Type B pancreatic cell (in vitro differentiated cells): Measurements from ENCODE around the gene RRAD. TPM values are rescaled to one million over a fixed set of nuclear protein-coding genes. Genes with fewer than 3 reads are reported as not detected.

Source experiments
- DNase-seq: peaks from one replicate; pipeline ENCODE4 v3.0.0; 2021; ENCODE audit warnings: mixed read lengths; ENCODE audit not compliant: unreplicated experiment; ENCODE audit errors: extremely low spot score
- H3K27ac Mint-ChIP-seq: 2 replicates; pipeline ENCODE4 v1.8.0; 2021; ENCODE audit warnings: mild to moderate bottlenecking, mixed read lengths
- H3K27me3 Mint-ChIP-seq: 2 replicates; pipeline ENCODE4 v1.8.0; 2021; ENCODE audit warnings: mixed read lengths
- H3K36me3 Mint-ChIP-seq: 2 replicates; pipeline ENCODE4 v1.8.0; 2021; ENCODE audit warnings: mixed read lengths
- H3K4me1 Mint-ChIP-seq: one replicate; pipeline ENCODE4 v1.8.0; 2021; ENCODE audit warnings: mixed read lengths; ENCODE audit not compliant: unreplicated experiment
- H3K4me3 Mint-ChIP-seq: 2 replicates; pipeline ENCODE4 v1.8.0; 2021; ENCODE audit warnings: mild to moderate bottlenecking, mixed read lengths
- H3K9me3 Mint-ChIP-seq: 2 replicates; pipeline ENCODE4 v1.8.0; 2021; ENCODE audit warnings: mixed read lengths
- total RNA-seq: library from RNA; stranded (reverse); gene quantifications from 2 replicates; pipeline ENCODE4 v1.2.1, GENCODE V29; 2021; ENCODE audit warnings: low replicate concordance
- TF ChIP-seq, protein P1 (sequence below): fragments of 200-600 bp; sonication (generic); conservative IDR thresholded peaks from 2 replicates; pipeline ENCODE4 v1.5.0; 2021; ENCODE audit warnings: antibody characterized with exemption, mild to moderate bottlenecking

The RRAD gene
- total RNA-seq, 1 donor from 2014 or later: 1.3 TPM

DNA sequence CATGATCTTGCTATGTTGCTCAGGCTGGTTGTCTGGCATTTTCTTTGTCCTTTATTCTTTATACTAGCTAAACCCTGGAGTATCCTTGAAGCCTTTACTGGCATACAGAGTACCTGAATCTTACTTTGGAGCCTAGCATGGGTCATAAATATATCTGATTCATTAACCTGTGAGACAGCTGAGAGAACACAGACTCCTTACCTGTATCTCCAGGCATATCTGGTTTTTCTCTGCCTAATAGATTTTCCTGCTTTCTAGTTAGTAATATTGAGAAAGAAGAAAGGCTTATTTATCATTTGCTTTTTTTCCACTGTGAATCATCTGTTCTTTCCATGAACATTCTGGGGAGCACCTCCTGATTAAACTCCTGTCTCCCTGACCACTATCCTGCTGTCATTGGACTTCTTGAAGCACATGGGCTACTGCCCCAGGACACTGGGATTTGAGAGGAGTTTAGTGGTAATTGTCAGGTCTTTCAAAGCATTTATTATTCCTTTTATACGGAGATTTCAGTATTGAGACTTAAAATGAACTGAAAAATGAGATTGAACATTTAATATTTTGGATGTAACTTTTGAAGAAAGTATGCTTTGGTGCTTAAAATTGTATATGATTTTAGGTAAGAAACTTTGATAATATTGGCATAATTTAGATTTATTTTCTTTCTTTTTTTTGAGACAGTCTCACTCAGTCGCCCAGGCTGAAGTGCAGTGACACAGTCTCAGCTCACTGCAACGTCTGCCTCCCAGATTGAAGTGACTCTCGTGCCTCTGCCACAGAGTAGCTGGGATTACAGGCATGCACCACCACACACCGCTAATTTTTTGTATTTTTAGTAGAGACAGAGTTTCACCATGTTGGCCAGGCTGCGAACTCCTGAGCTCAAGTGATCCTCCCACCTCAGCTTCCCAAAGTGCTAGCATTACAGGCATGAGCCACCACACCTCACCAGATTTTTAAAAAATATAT is 36.4 kb downstream of the RRAD start:
- TF ChIP-seq, protein P1, sequence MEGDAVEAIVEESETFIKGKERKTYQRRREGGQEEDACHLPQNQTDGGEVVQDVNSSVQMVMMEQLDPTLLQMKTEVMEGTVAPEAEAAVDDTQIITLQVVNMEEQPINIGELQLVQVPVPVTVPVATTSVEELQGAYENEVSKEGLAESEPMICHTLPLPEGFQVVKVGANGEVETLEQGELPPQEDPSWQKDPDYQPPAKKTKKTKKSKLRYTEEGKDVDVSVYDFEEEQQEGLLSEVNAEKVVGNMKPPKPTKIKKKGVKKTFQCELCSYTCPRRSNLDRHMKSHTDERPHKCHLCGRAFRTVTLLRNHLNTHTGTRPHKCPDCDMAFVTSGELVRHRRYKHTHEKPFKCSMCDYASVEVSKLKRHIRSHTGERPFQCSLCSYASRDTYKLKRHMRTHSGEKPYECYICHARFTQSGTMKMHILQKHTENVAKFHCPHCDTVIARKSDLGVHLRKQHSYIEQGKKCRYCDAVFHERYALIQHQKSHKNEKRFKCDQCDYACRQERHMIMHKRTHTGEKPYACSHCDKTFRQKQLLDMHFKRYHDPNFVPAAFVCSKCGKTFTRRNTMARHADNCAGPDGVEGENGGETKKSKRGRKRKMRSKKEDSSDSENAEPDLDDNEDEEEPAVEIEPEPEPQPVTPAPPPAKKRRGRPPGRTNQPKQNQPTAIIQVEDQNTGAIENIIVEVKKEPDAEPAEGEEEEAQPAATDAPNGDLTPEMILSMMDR: no peak
- Mint-ChIP-seq H3K36me3 (peaks cover 14% of the 10 kb centered on the region), H3K4me1 (no peaks in the 10 kb centered on the region), H3K9me3 (no peaks in the 10 kb centered on the region), H3K4me3 (no peak overlapping the region), H3K27me3 (no peaks in the 10 kb centered on the region), H3K27ac (peak overlapping the region; percentile 29)
- no peak for DNase-seq

DNA sequence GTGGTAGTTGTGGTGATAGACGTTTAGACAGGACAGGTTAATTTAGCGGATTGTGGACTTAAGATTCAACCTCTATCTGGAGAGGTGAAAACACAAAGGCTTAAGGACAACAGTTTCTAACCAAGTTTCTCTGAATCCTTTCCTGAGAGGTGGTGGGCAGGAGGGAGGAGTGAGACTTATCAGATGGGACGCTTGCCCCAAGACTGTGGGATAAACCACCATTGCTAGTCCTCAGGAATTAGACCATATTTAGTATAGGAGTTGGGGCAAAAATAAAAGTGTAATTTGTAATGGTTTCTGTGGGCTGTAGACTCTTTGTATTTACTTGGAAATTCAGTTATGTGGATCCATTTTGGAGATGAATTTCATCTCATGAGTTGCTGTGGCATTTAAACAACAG is 38.4 kb downstream of the RRAD start:
- no peak for DNase-seq
- H3K4me3 Mint-ChIP-seq: peak overlapping the region; percentile 16
- peak overlapping the region; percentile 63 for H3K27ac Mint-ChIP-seq
- no peaks in the 10 kb centered on the region for H3K4me1 Mint-ChIP-seq
- TF ChIP-seq, protein P1: no peak
- no peaks in the 10 kb centered on the region for H3K27me3 Mint-ChIP-seq
- H3K9me3 Mint-ChIP-seq: no peaks in the 10 kb centered on the region
- H3K36me3 Mint-ChIP-seq: peaks cover 14% of the 10 kb centered on the region

DNA sequence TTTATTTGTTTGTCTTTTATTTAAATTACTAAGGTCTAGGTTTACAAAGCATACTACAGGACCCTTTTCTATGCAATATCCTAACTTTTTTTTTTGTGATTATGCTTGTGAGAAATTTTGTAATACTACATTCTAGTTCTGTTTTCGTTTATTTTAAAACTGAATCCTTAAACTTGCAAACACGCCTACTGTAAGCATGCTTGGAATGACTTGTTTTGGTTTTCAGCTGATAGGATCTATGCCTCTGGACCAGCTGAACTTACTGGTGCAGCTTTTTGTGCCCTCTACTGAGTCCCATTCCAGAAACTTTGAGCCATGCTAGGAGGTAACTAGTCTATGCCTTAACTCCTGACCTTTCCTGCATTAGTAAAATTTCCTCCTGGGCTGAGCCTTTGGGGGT is 39.0 kb downstream of the RRAD start:
- H3K36me3 Mint-ChIP-seq: peaks cover 14% of the 10 kb centered on the region
- H3K27me3 Mint-ChIP-seq: no peaks in the 10 kb centered on the region
- H3K9me3 Mint-ChIP-seq: no peaks in the 10 kb centered on the region
- H3K4me1 Mint-ChIP-seq: no peaks in the 10 kb centered on the region
- no peak for DNase-seq
- TF ChIP-seq, protein P1: no peak
- peak overlapping the region; percentile 63 for H3K27ac Mint-ChIP-seq
- peak overlapping the region; percentile 16 for H3K4me3 Mint-ChIP-seq

DNA sequence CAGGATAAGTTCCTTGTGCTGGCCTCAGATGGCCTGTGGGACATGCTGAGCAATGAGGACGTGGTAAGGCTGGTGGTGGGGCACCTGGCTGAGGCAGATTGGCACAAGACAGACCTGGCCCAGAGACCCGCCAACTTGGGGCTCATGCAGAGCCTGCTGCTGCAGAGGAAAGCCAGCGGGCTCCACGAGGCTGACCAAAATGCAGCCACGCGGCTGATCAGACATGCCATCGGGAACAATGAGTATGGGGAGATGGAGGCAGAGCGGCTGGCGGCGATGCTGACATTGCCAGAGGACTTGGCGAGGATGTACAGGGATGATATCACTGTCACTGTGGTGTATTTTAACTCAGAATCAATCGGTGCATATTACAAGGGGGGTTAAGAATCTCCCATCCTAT is 39.8 kb downstream of the RRAD start:
- H3K4me1 Mint-ChIP-seq: peaks cover under 1% of the 10 kb centered on the region
- H3K36me3 Mint-ChIP-seq: peaks cover 10% of the 10 kb centered on the region

DNA sequence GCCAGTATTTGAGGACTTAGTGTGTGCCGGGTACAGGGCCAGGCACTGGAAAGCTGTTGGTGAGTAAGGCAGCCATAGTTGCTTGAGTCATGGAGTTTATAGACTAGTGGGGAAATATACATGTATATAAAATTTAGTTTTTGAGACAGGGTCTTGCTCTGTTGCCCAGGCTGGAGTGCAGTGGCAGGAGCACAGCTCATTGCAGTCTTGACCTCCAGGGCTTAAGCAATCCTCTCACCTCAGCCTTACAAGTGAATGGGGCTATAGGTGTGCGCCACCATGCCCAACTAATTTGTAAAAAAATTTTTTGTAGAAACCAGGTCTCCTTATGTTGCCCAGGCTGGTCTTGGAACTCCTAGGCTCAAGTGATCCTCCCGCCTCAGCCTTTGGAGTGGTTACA is 42.6 kb downstream of the RRAD start:
- peak overlapping the region; percentile 39 for H3K4me3 Mint-ChIP-seq
- H3K27ac Mint-ChIP-seq: no peak overlapping the region
- no peaks in the 10 kb centered on the region for H3K27me3 Mint-ChIP-seq
- no peaks in the 10 kb centered on the region for H3K9me3 Mint-ChIP-seq
- H3K4me1 Mint-ChIP-seq: peaks cover 19% of the 10 kb centered on the region
- peaks cover 10% of the 10 kb centered on the region for H3K36me3 Mint-ChIP-seq
- no peak for DNase-seq
- TF ChIP-seq, protein P1: no peak

More for the DNA sequence above, 39.8 kb downstream of the RRAD start:
- H3K27me3 Mint-ChIP-seq: no peaks in the 10 kb centered on the region
- peak overlapping the region; percentile 63 for H3K27ac Mint-ChIP-seq
- H3K9me3 Mint-ChIP-seq: no peaks in the 10 kb centered on the region
- DNase-seq: no peak
- peak overlapping the region; percentile 53 for H3K4me3 Mint-ChIP-seq
- TF ChIP-seq, protein P1: no peak
